Thymus (tissue), 14 donors: Measurements from ENCODE around the gene FNIP2. TPM values are rescaled to one million over a fixed set of nuclear protein-coding genes. Genes with fewer than 3 reads are reported as not detected.
A peak's percentile ranks its signal among the peaks of the same experiment; 100 is the strongest.

ENCODE experiments used
- DNase-seq, 9 donors: peaks; one replicate each; pipeline ENCODE4 v3.0.0-alpha.2; 2013; ENCODE audit warnings: low spot score in 9 of 9, low read depth in 6 of 9, missing footprints in 1 of 9
- H3K27ac ChIP-seq, 2 donors: one replicate each; pipeline ENCODE4 v1.5.1; 2013; ENCODE audit warnings: control low read depth in 1 of 2, low read depth in 1 of 2, low read length in 1 of 2, mild to moderate bottlenecking in 1 of 2, moderate library complexity in 1 of 2
- H3K27me3 ChIP-seq, 2 donors: one replicate each; pipeline ENCODE4 v1.5.1; 2013; ENCODE audit warnings: low read length in 1 of 2; ENCODE audit not compliant: control insufficient read depth in 2 of 2, insufficient read depth in 1 of 2
- H3K36me3 ChIP-seq, 2 donors: one replicate each; pipeline ENCODE4 v1.5.1; 2013; ENCODE audit warnings: low read length in 1 of 2, mild to moderate bottlenecking in 1 of 2, moderate library complexity in 1 of 2; ENCODE audit not compliant: control insufficient read depth in 2 of 2, insufficient read depth in 2 of 2
- H3K4me1 ChIP-seq, 2 donors: one replicate each; pipeline ENCODE4 v1.5.1; 2013; ENCODE audit warnings: low read length in 2 of 2; ENCODE audit not compliant: control insufficient read depth in 2 of 2, insufficient read depth in 2 of 2
- H3K4me3 ChIP-seq, 2 donors: one replicate each; pipeline ENCODE4 v1.5.1; 2013; ENCODE audit warnings: low read length in 2 of 2, control low read depth in 1 of 2, mild to moderate bottlenecking in 1 of 2
- H3K9me3 ChIP-seq, 2 donors: one replicate each; pipeline ENCODE4 v1.5.1; 2013; ENCODE audit warnings: low read length in 1 of 2, mild to moderate bottlenecking in 1 of 2; ENCODE audit not compliant: control insufficient read depth in 2 of 2, insufficient read depth in 1 of 2
- WGBS: extraction: QIAGEN DNeasy Blood & Tissue Kit; methylation state at CpG from one replicate; pipeline ENCODE4 v1.1.7; 2013; 5-methylcytosine and 5-hydroxymethylcytosine counted together
- long read RNA-seq, 10 donors: transcript quantifications; one replicate each; lab custom pipeline, GENCODE V29; 2026
- polyA plus RNA-seq: library from polyadenylated mRNA; stranded (reverse); fragments of 200-250 nt; gene quantifications from one replicate; pipeline ENCODE4 v1.2.3, GENCODE V29; 2013
- total RNA-seq: library from RNA; stranded (reverse); fragments of 120-200 nt; gene quantifications from one replicate; pipeline ENCODE4 v1.2.4, GENCODE V29; 2013
- donor health status: healthy.

The FNIP2 gene
- total RNA-seq (11.8 TPM), polyA plus RNA-seq (12.6 TPM)
- long read RNA-seq, donor 1 = 0 reads
- long read RNA-seq, donor 2 = 0 reads
- long read RNA-seq, donor 3, partial matches to known transcripts = 0 of 2 reads
- long read RNA-seq, donor 3, other reads (novel, unspliced or antisense) = 0 of 2 reads
- long read RNA-seq, donor 4 = 0 reads
- long read RNA-seq, donor 5, full-length matches to known transcripts = 4 of 4 reads
- long read RNA-seq, donor 5, partial matches to known transcripts = 0 of 4 reads
- long read RNA-seq, donor 5, other reads (novel, unspliced or antisense) = 0 of 4 reads
- long read RNA-seq, donor 6, full-length matches to known transcripts = 1 of 1 reads
- long read RNA-seq, donor 6, partial matches to known transcripts = 0 of 1 reads
- long read RNA-seq, donor 6, other reads (novel, unspliced or antisense) = 0 of 1 reads
- long read RNA-seq, donor 7 = 0 reads
- long read RNA-seq, donor 8, partial matches to known transcripts = 0 of 1 reads
- long read RNA-seq, donor 8, other reads (novel, unspliced or antisense) = 0 of 1 reads
- long read RNA-seq, donor 9, full-length matches to known transcripts = 4 of 4 reads
- long read RNA-seq, donor 9, partial matches to known transcripts = 0 of 4 reads
- long read RNA-seq, donor 9, other reads (novel, unspliced or antisense) = 0 of 4 reads
- long read RNA-seq, donor 10, partial matches to known transcripts = 0 of 1 reads
- long read RNA-seq, donor 10, other reads (novel, unspliced or antisense) = 0 of 1 reads

GRCh38 chr4:158768555-158769174 lies at the start of gene FNIP2:
TSS of gene FNIP2 (plus strand) at chr4:158769026. CDS start at chr4:158769213, 187 bp downstream.
- H3K4me3 ChIP-seq = peak within 1 kb of the TSS; percentile 74 to 91
- under 1% methylated on average over 88 of the region's 88 CpGs for WGBS
- H3K36me3 ChIP-seq = no peaks in the 10 kb centered on the region
- peaks cover 0 to 4% of the 10 kb centered on the region in 2 donors for H3K27me3 ChIP-seq
- DNase-seq = peak in 8 of 9 donors; percentile 18 to 72 (median 44)
- H3K4me1 ChIP-seq = peaks cover 4 to 8% of the 10 kb centered on the region in 2 donors
- H3K9me3 ChIP-seq = no peaks in the 10 kb centered on the region
- H3K27ac ChIP-seq = peak within 1 kb of the TSS; percentile 72 to 77

DNA sequence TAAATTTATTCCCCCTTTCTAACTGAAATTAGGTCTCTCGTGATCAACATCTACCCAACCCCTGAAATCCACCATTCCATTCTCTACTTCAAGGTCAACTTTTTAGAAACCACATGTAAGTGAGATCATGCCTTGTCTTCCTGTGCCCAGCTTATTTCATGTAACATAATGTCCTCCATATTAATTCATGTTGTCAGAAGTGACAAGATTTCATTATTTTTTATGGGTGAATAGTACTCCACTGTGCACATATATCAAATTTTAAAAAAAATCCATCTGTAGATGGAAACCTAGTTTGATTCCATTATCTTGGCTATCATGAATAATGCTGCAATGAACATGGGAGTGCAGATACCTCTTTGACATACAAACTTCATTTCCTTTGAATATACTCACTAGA lies 47.1 kb upstream of the FNIP2 start:
- no peak for DNase-seq
- Histone ChIP-seq H3K4me3 (no peak overlapping the region), H3K36me3 (peaks cover 16 to 39% of the 10 kb centered on the region in 2 donors), H3K9me3 (no peaks in the 10 kb centered on the region), H3K4me1 (peaks cover 6 to 8% of the 10 kb centered on the region in 2 donors), H3K27ac (no peak overlapping the region), H3K27me3 (no peaks in the 10 kb centered on the region)
- WGBS = 99% methylated on average over 1 of the region's 1 CpG

- H3K4me1 ChIP-seq = peaks cover 6 to 8% of the 10 kb centered on the region in 2 donors
- peak overlapping the region; percentile 80 to 99 for H3K4me3 ChIP-seq
- H3K36me3 ChIP-seq = peaks cover 14 to 33% of the 10 kb centered on the region in 2 donors
- H3K9me3 ChIP-seq = no peaks in the 10 kb centered on the region
- peak overlapping the region; percentile 33 to 80 for H3K27ac ChIP-seq
- 31% methylated on average over 16 of the region's 16 CpGs for WGBS
- no peaks in the 10 kb centered on the region for H3K27me3 ChIP-seq
- peak in 7 of 9 donors; percentile 4 to 42 (median 13) for DNase-seq
Observed at GRCh38 chr4:158722291-158722916, 46.4 kb upstream of the FNIP2 start.

DNA sequence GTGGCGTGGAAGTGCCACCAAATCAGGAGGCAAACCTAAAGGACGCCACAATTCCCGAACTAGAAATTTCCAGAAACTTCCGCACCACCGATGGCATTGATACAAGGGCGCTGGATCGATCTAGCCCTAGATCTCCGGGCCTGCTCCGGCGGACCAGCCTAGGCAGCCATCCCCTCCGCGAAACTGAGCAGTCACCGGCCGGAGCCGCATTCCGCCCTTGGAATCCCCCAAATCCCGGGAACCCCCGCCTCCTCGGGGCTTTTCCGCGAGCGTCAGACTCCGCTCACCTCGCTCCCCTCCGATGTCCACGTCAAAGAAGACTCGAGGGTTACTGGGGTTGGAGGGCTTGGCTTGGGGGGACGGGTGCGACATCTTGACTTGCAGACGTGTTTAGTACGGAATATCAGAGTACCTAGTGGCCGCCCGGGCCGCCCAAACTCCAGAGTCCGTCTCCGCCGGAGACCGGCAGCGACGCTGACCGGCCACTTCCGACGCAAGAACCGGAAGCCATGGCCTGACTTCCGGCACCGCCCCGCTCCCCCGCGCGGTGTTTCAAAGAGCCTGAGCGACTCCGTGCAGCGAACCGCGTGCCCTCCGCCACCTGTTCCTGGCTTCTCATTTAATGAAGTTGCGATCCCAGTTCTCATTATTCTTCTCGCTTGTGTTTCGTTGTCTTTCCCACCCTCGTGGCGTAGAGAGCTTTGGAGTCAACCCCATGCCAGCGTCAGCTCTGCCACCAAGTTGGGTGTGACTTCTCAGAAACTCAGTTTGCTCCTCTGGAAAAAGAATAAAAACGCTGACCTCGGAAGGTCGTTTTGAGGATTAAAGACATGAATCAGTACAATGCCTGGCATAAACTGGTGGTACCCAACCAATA lies 45.7 kb upstream of the FNIP2 start, which contains the start of gene PPID:
TSS of gene PPID (minus strand) at position 480 of the 877 bp plus-strand sequence. CDS start at position 372, 108 bp downstream.
- H3K36me3 ChIP-seq = peaks cover 7 to 26% of the 10 kb centered on the region in 2 donors
- H3K27me3 ChIP-seq = no peaks in the 10 kb centered on the region
- H3K4me1 ChIP-seq = peaks cover 6 to 8% of the 10 kb centered on the region in 2 donors
- no peaks in the 10 kb centered on the region for H3K9me3 ChIP-seq
- H3K27ac ChIP-seq = peak within 1 kb of the TSS; percentile 33 to 80
- H3K4me3 ChIP-seq = peak within 1 kb of the TSS; percentile 80 to 99
- WGBS = under 1% methylated on average over 65 of the region's 65 CpGs
- peak; percentile 52 to 89 (median 75) for DNase-seq

DNA sequence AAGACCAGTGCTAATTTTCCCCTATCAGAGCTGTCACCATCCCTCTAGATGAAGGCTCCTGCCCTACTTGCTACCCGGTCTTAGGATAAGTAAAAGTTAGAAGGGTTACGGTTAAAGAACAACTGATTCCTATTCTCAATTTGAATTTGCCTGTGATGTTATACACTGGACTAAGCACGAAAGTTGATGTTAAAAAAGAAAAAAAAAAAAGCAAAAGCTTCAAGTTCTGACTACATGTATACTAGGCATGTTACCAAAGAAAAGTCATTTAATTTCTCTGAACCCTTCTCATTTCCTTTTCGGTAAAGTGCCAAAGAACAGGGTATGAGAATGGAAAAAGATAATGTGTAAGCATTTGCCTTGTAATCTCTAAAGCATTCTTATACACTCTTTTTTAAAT lies 44.2 kb upstream of the FNIP2 start:
- H3K27me3 ChIP-seq = no peaks in the 10 kb centered on the region
- no peaks in the 10 kb centered on the region for H3K9me3 ChIP-seq
- DNase-seq = no peak
- peaks cover 6 to 8% of the 10 kb centered on the region in 2 donors for H3K4me1 ChIP-seq
- peaks cover 6 to 13% of the 10 kb centered on the region in 2 donors for H3K36me3 ChIP-seq
- WGBS = 97% methylated on average over 4 of the region's 4 CpGs
- H3K4me3 ChIP-seq = no peak overlapping the region
- H3K27ac ChIP-seq = no peak overlapping the region

GRCh38 chr4:158726633-158727032 lies 42.2 kb upstream of the FNIP2 start:
- no peak overlapping the region for H3K27ac ChIP-seq
- WGBS = 95% methylated on average over 6 of the region's 6 CpGs
- H3K36me3 ChIP-seq = no peaks in the 10 kb centered on the region
- no peaks in the 10 kb centered on the region for H3K27me3 ChIP-seq
- H3K4me3 ChIP-seq = no peak overlapping the region
- no peaks in the 10 kb centered on the region for H3K9me3 ChIP-seq
- DNase-seq = no peak
- peaks cover 6 to 8% of the 10 kb centered on the region in 2 donors for H3K4me1 ChIP-seq

DNA sequence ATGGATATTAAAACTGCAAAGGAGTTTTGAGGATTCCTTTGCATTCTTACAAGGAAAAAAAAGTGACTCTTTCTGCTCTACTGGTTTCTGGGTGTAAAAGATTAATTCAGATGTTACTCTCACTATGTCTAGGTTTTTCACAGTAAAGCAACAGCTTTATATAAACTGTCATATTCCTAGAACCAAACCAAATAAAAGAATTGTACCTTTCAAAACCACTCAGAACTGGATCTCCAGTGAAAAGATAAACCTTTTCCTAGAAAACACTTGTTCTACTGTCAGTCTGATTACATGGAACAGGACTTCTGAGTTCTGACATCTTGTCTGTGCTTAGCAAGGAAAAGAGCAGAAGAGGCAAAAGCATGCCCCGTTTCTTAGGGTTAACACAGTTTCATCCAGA lies 40.6 kb upstream of the FNIP2 start:
- WGBS = 90% methylated on average over 1 of the region's 1 CpG
- Histone ChIP-seq H3K4me1 (peaks cover 0 to 4% of the 10 kb centered on the region in 2 donors), H3K27ac (no peak overlapping the region), H3K9me3 (no peaks in the 10 kb centered on the region), H3K27me3 (no peaks in the 10 kb centered on the region), H3K4me3 (no peak overlapping the region), H3K36me3 (no peaks in the 10 kb centered on the region)
- no peak for DNase-seq
